H1 (cell line): ENCODE measurements around the gene ITGA11. TPM values are rescaled to one million over a fixed set of nuclear protein-coding genes. Genes with fewer than 3 reads are reported as not detected.

ENCODE experiments used
- CTCF ChIA-PET: fragments of 300-600 bp; sonication (Branson Sonifier 250); formaldehyde crosslinking; loops from one replicate; lab custom pipeline; 2021; ENCODE audit not compliant: partially characterized antibody; lab: Charles Lee
- POLR2A ChIA-PET: fragments of 300-600 bp; sonication (Branson Sonifier 250); formaldehyde crosslinking; loops from one replicate; lab custom pipeline; 2021; ENCODE audit warnings: inconsistent platforms; ENCODE audit not compliant: partially characterized antibody; lab: Charles Lee
- DNase-seq, 2 experiments: peaks; one replicate each; pipeline versions ENCODE4 v3.0.0 to v3.0.0-alpha.2; 2010 to 2022; ENCODE audit warnings: low spot score in 2 of 2, low read depth in 1 of 2, mixed read lengths in 1 of 2
- FAIRE-seq: peaks from 2 replicates; lab custom pipeline; 2011; peaks lifted over from hg19 to GRCh38; lab: Jason Lieb, UNC
- H2AFZ ChIP-seq: 2 replicates; pipeline ENCODE4 v1.8.1; 2012; ENCODE audit warnings: low read length, inconsistent platforms
- H2AK5ac ChIP-seq: 2 replicates; pipeline ENCODE4 v1.6.1; 2013; ENCODE audit warnings: low read depth, low read length
- H2BK120ac ChIP-seq: replicated peaks from 2 replicates; pipeline ENCODE3; 2013; ENCODE audit warnings: low read depth, low read length, inconsistent platforms
- H2BK12ac ChIP-seq: 2 replicates; pipeline ENCODE4 v1.6.1; 2013; ENCODE audit warnings: low read depth, low read length
- H2BK15ac ChIP-seq: 2 replicates; pipeline ENCODE4 v1.6.1; 2013; ENCODE audit warnings: low read length
- H2BK20ac ChIP-seq: 2 replicates; pipeline ENCODE4 v1.6.1; 2013; ENCODE audit warnings: low read length
- H2BK5ac ChIP-seq: 2 replicates; pipeline ENCODE4 v1.6.1; 2013; ENCODE audit warnings: low read depth, low read length
- H3K14ac ChIP-seq: 2 replicates; pipeline ENCODE4 v1.6.1; 2013; ENCODE audit warnings: inconsistent platforms; ENCODE audit not compliant: insufficient read length
- H3K18ac ChIP-seq: 2 replicates; pipeline ENCODE4 v1.6.1; 2013; ENCODE audit warnings: low read length; ENCODE audit errors: extremely low read depth
- H3K23ac ChIP-seq: 2 replicates; pipeline ENCODE4 v1.6.1; 2013; ENCODE audit warnings: inconsistent platforms; ENCODE audit not compliant: insufficient read length
- H3K23me2 ChIP-seq: 2 replicates; pipeline ENCODE4 v1.6.1; 2013; ENCODE audit warnings: low read depth, low read length
- H3K27ac ChIP-seq: 2 replicates; pipeline ENCODE4 v1.6.1; 2011; ENCODE audit warnings: low read depth, low read length, inconsistent platforms
- H3K27me3 ChIP-seq, 4 experiments: replicated peaks in 1 of 4; 1 replicate in 1 of 4; 2 replicates in 3 of 4; pipeline versions ENCODE4 v1.6.1 to v1.8.1; 2011 to 2013; ENCODE audit warnings: low read length in 3 of 4, mild to moderate bottlenecking in 3 of 4, inconsistent platforms in 2 of 4, mixed read lengths in 2 of 4, moderate library complexity in 1 of 4; ENCODE audit not compliant: control insufficient read depth in 3 of 4, insufficient read depth in 3 of 4; ENCODE audit errors: extremely low read depth in 1 of 4
- H3K36me3 ChIP-seq, 4 experiments: 2 replicates each; pipeline versions ENCODE4 v1.6.1 to v1.8.1; 2011 to 2013; ENCODE audit warnings: mild to moderate bottlenecking in 4 of 4, low read length in 3 of 4, moderate library complexity in 2 of 4, control low read depth in 1 of 4, inconsistent platforms in 1 of 4; ENCODE audit not compliant: insufficient read depth in 4 of 4, control insufficient read depth in 2 of 4
- H3K4ac ChIP-seq: replicated peaks from 2 replicates; pipeline ENCODE3; 2013; ENCODE audit warnings: low read length, low read depth, mixed read lengths, inconsistent platforms; ENCODE audit not compliant: insufficient read length
- H3K4me1 ChIP-seq, 4 experiments: replicated peaks in 1 of 4; 1 replicate in 1 of 4; 2 replicates in 3 of 4; pipeline versions ENCODE4 v1.6.1 to v1.8.1; 2011 to 2013; ENCODE audit warnings: low read length in 3 of 4, inconsistent platforms in 2 of 4, mixed read lengths in 1 of 4; ENCODE audit not compliant: insufficient read depth in 4 of 4, control insufficient read depth in 3 of 4
- H3K4me2 ChIP-seq, 2 experiments: 2 replicates each; pipeline versions ENCODE4 v1.6.1 to v1.8.1; 2011 to 2013; ENCODE audit warnings: low read depth in 2 of 2, low read length in 2 of 2, control low read depth in 1 of 2, inconsistent platforms in 1 of 2, mild to moderate bottlenecking in 1 of 2; ENCODE audit not compliant: insufficient read depth in 1 of 2
- H3K4me3 ChIP-seq, 4 experiments: fragments of 200-600, 300-600 bp in 1 of 4; sonication (generic), shearing (Covaris generic), sonication (Bioruptor Twin) in 1 of 4; 2 replicates each; pipeline versions ENCODE4 v1.5.1 to v1.8.1; 2011 to 2016; ENCODE audit warnings: low read length in 4 of 4, low read depth in 3 of 4, control low read depth in 2 of 4, inconsistent platforms in 2 of 4, mild to moderate bottlenecking in 2 of 4, mixed read lengths in 1 of 4, moderate library complexity in 1 of 4; ENCODE audit not compliant: insufficient read depth in 2 of 4; ENCODE audit errors: extremely low read depth in 1 of 4
- H3K56ac ChIP-seq: replicated peaks from 2 replicates; pipeline ENCODE3; 2013; ENCODE audit warnings: low read depth, mild to moderate bottlenecking, mixed read lengths, low read length, inconsistent platforms; ENCODE audit not compliant: insufficient read length
- H3K79me1 ChIP-seq: 2 replicates; pipeline ENCODE4 v1.6.1; 2013; ENCODE audit warnings: low read depth, low read length, control low read depth
- H3K79me2 ChIP-seq, 2 experiments: 2 replicates each; pipeline versions ENCODE4 v1.6.1 to v1.8.1; 2012 to 2013; ENCODE audit warnings: low read length in 2 of 2, mild to moderate bottlenecking in 2 of 2, inconsistent platforms in 1 of 2; ENCODE audit not compliant: insufficient read depth in 2 of 2, control insufficient read depth in 1 of 2
- H3K9ac ChIP-seq, 4 experiments: replicated peaks in 1 of 4; 1 replicate in 1 of 4; 2 replicates in 3 of 4; pipeline versions ENCODE4 v1.6.1 to v1.8.1; 2011 to 2013; ENCODE audit warnings: low read depth in 3 of 4, low read length in 3 of 4, control low read depth in 2 of 4, mild to moderate bottlenecking in 2 of 4, moderate library complexity in 2 of 4, inconsistent platforms in 1 of 4; ENCODE audit errors: extremely low read depth in 1 of 4
- H3K9me3 ChIP-seq, 2 experiments: 2 replicates each; pipeline versions ENCODE4 v1.6.1 to v1.8.1; 2012 to 2013; ENCODE audit warnings: mild to moderate bottlenecking in 2 of 2, moderate library complexity in 2 of 2, control low read depth in 1 of 2, inconsistent platforms in 1 of 2, low read depth in 1 of 2, low read length in 1 of 2, mixed read lengths in 1 of 2; ENCODE audit not compliant: insufficient read depth in 2 of 2
- H4K20me1 ChIP-seq, 2 experiments: replicated peaks in 1 of 2; 2 replicates each; pipeline versions ENCODE3 to v1.8.1; 2011 to 2013; ENCODE audit warnings: inconsistent platforms in 2 of 2, low read length in 2 of 2, mild to moderate bottlenecking in 1 of 2; ENCODE audit not compliant: insufficient read depth in 2 of 2, control insufficient read depth in 1 of 2
- H4K5ac ChIP-seq: 2 replicates; pipeline ENCODE4 v1.6.1; 2013; ENCODE audit warnings: low read length, low read depth, mixed read lengths, inconsistent platforms; ENCODE audit not compliant: insufficient read length
- H4K8ac ChIP-seq: 2 replicates; pipeline ENCODE4 v1.8.0; 2013; ENCODE audit warnings: mild to moderate bottlenecking, moderate library complexity, low read length, inconsistent platforms; ENCODE audit not compliant: insufficient read depth; ENCODE audit errors: extremely low read depth
- H4K91ac ChIP-seq: replicated peaks from 2 replicates; pipeline ENCODE3; 2013; ENCODE audit warnings: low read length, mixed read lengths, inconsistent platforms; ENCODE audit not compliant: insufficient read length
- CTCF ChIP-seq, 3 experiments: IDR thresholded peaks; 1 replicate in 2 of 3; 2 replicates in 1 of 3; pipeline versions ENCODE4 v1.5.1 to v1.6.1; 2011; ENCODE audit warnings: low read length in 3 of 3, mild to moderate bottlenecking in 3 of 3, inconsistent platforms in 2 of 3, low read depth in 1 of 3, moderate library complexity in 1 of 3; ENCODE audit not compliant: insufficient read depth in 1 of 3; ENCODE audit errors: control extremely low read depth in 1 of 3
- E2F6 ChIP-seq: IDR thresholded peaks from 2 replicates; pipeline ENCODE4 v1.6.1; 2012; ENCODE audit warnings: inconsistent platforms
- POLR2A ChIP-seq, 2 experiments: IDR thresholded peaks; 1 replicate in 1 of 2; 2 replicates in 1 of 2; pipeline ENCODE4 v1.6.1; 2011; ENCODE audit warnings: low read depth in 2 of 2, low read length in 2 of 2, mild to moderate bottlenecking in 2 of 2; ENCODE audit errors: control extremely low read depth in 1 of 2
- WGBS, 2 experiments: shearing (Covaris generic) in 1 of 2; methylation state at CpG; one replicate each; pipeline versions ENCODE4 v1.1.6 to v1.1.7; 2013 to 2015; ENCODE audit warnings: low lambda C conversion rate in 2 of 2, mixed read lengths in 2 of 2, inconsistent platforms in 1 of 2, low coverage in 1 of 2, missing lambda C conversion rate in 1 of 2; ENCODE audit not compliant: insufficient replicate concordance in 2 of 2, insufficient coverage in 1 of 2, insufficient read length in 1 of 2; ENCODE audit errors: extremely low coverage in 1 of 2, missing lambda C conversion rate in 1 of 2; 5-methylcytosine and 5-hydroxymethylcytosine counted together
- polyA plus RNA-seq, 7 experiments: library from polyadenylated mRNA; depleted of rRNA in 3 of 7; stranded (reverse) in 5 of 7; unstranded in 2 of 7; fragments of >200 nt in 5 of 7; fragments of 200-250 nt in 2 of 7; gene quantifications; 1 replicate in 5 of 7; 2 replicates in 1 of 7; 4 replicates in 1 of 7; pipeline versions ENCODE4 v1.2.1 to v1.2.3, GENCODE V29; 2011 to 2013; ENCODE audit warnings: missing spikeins in 2 of 7, mixed read lengths in 2 of 7
- total RNA-seq: library from RNA; stranded (reverse); fragmentation: NEBNext Ultra II Directional; extraction: Animal tissue kit (Norgen Biotek cat#: 25700); gene quantifications from 2 replicates; pipeline ENCODE4 v1.2.1, GENCODE V29; 2021

Gene ITGA11
- total and polyA plus RNA-seq, 2 of the 8 experiments (the other 6 are each of a cell fraction or from before 2014, with no cell fraction given): 0.05 to 0.06 TPM

- Histone ChIP-seq H3K14ac (no peak overlapping the region), H3K4me1 (peaks cover 0 to 17% (median 14%) of the 10 kb centered on the region in 4 experiments; a peak in 6 of 7 replicates), H3K23me2 (0 out of 2 replicates have a peak, but pooled peaks cover 2% of the 10 kb centered on the region), H4K91ac (no peak overlapping the region), H4K20me1 (no peaks in the 10 kb centered on the region), H4K8ac (no peak overlapping the region), H2AK5ac (no peak overlapping the region), H2BK12ac (no peak overlapping the region), H2BK5ac (no peak overlapping the region; the same call in 1 of the 2 replicates), H2BK15ac (no peak overlapping the region), H2BK20ac (no peak overlapping the region), H3K36me3 (no peaks in the 10 kb centered on the region), H3K4me3 (no peak overlapping the region), H2BK120ac (no peak overlapping the region), H3K9ac (no peak overlapping the region), H3K79me2 (no peaks in the 10 kb centered on the region), H3K4ac (no peak overlapping the region), H3K4me2 (no peak overlapping the region), H3K79me1 (no peaks in the 10 kb centered on the region), H3K27ac (no peak overlapping the region), H3K23ac (no peak overlapping the region), H2AFZ (no peak overlapping the region), H3K56ac (no peak overlapping the region), H4K5ac (no peak overlapping the region), H3K18ac (no peak overlapping the region), H3K9me3 (no peaks in the 10 kb centered on the region), H3K27me3 (no peaks in the 10 kb centered on the region)
- 91% methylated on average over 12 of the region's 12 CpGs; no CpG with 5 or more reads in 1 of the 2 experiments for WGBS, 2 experiments
- DNase-seq (no peak), FAIRE-seq (no peak)
- CTCF ChIA-PET: interaction anchor here (0.5 to 2.9 kb wide), 6 partner anchors 13 to 91 kb away, joined by 3 to 16 read pairs (median 4); no protein-coding TSS in a partner anchor
- POLR2A ChIA-PET: no interaction called here
- TF ChIP-seq E2F6: no peak
- TF ChIP-seq CTCF (IDR thresholded peaks at IDR 0.05; ENCODE audit: control extremely low read depth in 1 of 3, insufficient read depth in 1 of 3, low read depth in 1 of 3, low read length in 3 of 3): no peak
- TF ChIP-seq POLR2A (IDR thresholded peaks at IDR 0.05; ENCODE audit: control extremely low read depth in 1 of 2, low read depth in 2 of 2, low read length in 2 of 2): no peak
Observed at GRCh38 chr15:68319997-68320396, 112.0 kb downstream of the ITGA11 start.
